Adrenal gland (tissue), 5 donors: ENCODE measurements around the gene ERCC2.

Source experiments
- POLR2A ChIP-seq, 2 donors: fragments of 450-650 bp; IDR thresholded peaks; one replicate each; pipeline ENCODE4 v1.6.1; 2017; ENCODE audit warnings: antibody characterized with exemption in 2 of 2, mild to moderate bottlenecking in 2 of 2, moderate library complexity in 1 of 2
- TF ChIP-seq, protein P1 (sequence below), 6 experiments: fragments of 450-650 bp in 4 of 6; fragments of 200-600 bp in 2 of 6; sonication (generic) in 1 of 6; IDR thresholded peaks; 1 replicate in 5 of 6; 2 replicates in 1 of 6; pipeline versions ENCODE4 v1.5.1 to v1.8.0; 2016 to 2021; ENCODE audit warnings: antibody characterized with exemption in 6 of 6, mild to moderate bottlenecking in 2 of 6, moderate library complexity in 1 of 6
- donor health status: DM: no; HTN: no; CAD: no.

DNA sequence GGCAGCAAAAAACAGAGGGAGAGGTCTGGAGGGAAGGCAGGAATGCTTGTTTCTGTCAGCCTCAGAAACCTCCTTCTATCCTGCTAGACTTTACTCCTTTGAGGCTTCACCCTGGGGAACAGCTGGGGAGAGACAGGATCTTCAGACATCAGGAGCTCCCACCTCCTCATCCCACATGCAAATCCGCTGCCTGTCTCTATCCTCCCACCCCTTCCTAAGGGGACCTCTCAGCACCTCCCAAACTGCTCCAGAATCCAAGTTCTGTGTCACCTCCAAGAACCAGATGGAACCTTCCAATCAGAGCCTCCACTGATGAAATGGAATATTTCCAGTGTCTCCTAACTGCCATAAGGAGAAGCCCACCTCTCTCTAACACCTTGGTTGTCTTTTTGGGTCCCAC, 9.7 kb upstream of the ERCC2 start:
- TF ChIP-seq, protein P1, sequence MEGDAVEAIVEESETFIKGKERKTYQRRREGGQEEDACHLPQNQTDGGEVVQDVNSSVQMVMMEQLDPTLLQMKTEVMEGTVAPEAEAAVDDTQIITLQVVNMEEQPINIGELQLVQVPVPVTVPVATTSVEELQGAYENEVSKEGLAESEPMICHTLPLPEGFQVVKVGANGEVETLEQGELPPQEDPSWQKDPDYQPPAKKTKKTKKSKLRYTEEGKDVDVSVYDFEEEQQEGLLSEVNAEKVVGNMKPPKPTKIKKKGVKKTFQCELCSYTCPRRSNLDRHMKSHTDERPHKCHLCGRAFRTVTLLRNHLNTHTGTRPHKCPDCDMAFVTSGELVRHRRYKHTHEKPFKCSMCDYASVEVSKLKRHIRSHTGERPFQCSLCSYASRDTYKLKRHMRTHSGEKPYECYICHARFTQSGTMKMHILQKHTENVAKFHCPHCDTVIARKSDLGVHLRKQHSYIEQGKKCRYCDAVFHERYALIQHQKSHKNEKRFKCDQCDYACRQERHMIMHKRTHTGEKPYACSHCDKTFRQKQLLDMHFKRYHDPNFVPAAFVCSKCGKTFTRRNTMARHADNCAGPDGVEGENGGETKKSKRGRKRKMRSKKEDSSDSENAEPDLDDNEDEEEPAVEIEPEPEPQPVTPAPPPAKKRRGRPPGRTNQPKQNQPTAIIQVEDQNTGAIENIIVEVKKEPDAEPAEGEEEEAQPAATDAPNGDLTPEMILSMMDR (IDR thresholded peaks at IDR 0.05) = no peak
- no peak for TF ChIP-seq POLR2A (IDR thresholded peaks at IDR 0.05)
